SK-MEL-5 (cell line): Measurements from ENCODE around the gene HOPX. TPM values are rescaled to one million over a fixed set of nuclear protein-coding genes. Genes with fewer than 3 reads are reported as not detected.
"Not testable (repeated sequence)": the region's sequence is repeated elsewhere in the genome, so short reads cannot be mapped to it uniquely, and the experiment has no call there.

Experiments used
- DNase-seq: peaks from one replicate; pipeline ENCODE4 v3.0.0-alpha.2; 2016; ENCODE audit warnings: low read depth, low spot score
- in situ Hi-C: cut with HindIII; loops from 2 replicates; pipeline ENCODE4 v1.10.0; 2016; ENCODE audit warnings: low sequenced_read_pairs, high pct_unique_total_duplicates, low pct_unique_long_range_greater_than_20kb
- total RNA-seq: library from RNA; depleted of rRNA; stranded (reverse); fragments of >200 nt; shearing (Covaris generic); gene quantifications from 2 replicates; pipeline ENCODE4 v1.2.3, GENCODE V29; 2014; rRNA removed

Gene HOPX
- total RNA-seq, 1 experiment from 2014 or later: not detected

DNA sequence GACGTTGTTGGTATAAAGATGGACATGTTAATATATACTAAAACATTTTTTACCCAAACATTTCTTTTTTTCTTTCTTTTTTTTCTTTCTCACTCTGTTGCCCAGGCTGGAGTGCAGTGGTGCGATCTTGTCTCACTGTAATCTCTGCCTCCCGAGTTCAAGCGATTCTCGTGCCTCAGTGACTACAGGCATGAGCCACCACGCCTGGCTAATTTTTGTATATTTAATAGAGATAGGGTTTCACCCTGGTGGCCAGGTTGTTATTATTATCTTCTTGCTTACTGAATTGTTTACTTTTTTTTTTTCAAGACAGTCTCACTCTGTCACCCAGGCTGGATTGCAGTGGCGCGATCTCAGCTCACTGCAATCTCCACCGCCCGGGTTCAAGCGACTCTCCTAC is 68.8 kb downstream of the HOPX start:
- no peak for DNase-seq

DNA sequence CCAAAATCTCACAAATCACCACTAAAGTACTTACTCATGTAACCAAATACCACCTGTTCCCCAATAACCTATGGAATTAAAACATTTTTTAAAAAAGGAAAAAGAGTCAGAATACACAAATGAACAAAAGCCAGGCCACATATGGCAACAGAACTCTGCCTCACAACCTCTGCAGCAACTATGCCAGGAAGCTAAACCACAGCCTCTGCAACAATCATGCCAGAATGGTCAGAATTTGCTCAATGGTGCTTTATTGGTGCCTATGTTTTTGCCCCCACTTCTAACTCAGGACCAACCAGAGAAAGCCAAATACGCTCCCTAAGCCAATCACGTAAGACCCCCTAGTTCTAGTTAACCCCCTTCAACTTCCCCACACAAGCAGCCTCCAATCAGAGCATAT is 69.6 kb downstream of the HOPX start:
- no peak for DNase-seq
- in situ Hi-C loops: no loop called here

More for the DNA sequence above, 68.8 kb downstream of the HOPX start:
- in situ Hi-C loops: no loop called here

DNA sequence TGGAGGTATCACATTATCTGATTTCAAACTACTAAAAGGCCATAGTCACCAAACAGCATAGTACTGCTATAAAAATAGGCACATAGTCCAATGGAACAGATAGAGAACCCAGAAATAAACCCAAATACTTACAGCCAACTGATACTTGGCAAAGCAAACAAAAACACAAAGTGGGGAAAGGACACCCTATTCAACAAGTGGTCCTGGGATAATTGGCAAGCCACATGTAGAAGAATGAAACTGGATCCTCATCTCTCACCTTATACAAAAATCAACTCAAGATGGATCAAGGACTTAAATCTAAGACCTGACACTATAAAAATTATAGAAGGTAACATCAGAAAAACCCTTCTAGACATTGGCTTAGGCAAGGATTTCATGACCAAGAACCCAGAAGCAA is 70.9 kb downstream of the HOPX start:
- DNase-seq, in situ Hi-C loops: not testable (repeated sequence)

DNA sequence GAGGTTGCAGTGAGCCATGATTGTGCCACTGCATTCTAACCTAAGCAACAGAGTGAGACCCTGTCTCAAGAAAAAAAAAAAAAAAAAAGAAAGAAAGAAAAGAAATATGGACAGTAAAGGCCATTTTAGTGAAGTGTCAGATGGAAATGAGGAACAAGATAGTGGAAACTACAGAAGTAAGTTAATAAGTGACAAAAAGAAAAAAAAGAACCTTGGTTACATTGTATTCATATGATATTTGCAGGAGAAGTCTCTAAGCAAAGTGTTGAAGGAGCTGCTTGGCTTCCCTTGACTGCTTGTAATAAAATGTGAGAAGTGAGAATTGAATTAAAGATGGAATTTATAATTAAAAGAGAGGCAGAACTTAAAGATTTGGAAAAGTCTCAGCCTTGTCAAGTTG is 73.2 kb downstream of the HOPX start:
- in situ Hi-C loops: no loop called here
- no peak for DNase-seq

DNA sequence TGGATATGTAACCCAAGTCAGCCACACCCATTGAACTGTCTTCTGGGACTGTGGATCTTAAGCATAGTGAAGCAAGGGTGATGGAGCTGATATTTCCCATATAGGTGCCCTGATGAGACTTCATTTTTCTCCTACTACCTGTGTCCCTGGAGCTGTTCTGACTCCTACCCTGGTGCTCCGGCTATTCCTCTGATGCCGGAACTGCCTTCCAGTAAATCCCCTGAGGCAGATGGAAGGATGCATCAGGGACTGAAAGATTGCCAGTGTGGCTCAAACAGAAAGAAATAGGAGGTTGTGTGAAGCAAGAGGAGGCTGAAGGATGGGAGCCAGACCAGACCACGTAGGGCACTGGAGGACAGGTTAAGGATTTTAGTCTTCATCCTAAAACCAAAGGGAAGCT is 74.7 kb downstream of the HOPX start:
- no peak for DNase-seq
- in situ Hi-C loops: no loop called here

DNA sequence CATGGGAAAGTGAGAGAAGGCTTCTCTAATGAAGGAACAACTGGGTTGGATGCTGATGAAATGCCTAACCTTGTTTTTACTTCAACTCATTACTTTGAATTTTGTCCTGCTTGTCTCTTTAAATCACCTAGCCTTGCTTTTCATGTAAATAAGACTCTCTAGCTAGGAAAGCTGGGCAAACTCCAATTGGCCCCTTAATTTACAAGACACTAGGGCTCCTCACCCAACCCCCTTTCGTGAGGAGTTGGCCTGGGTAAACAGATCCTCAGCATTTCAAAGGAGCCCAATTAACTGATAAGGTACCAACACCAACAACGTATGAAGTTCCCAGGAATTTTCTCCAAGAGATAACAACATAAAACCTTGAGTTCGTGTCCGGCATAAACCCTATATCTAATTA is 75.6 kb downstream of the HOPX start:
- DNase-seq, in situ Hi-C loops: not testable (repeated sequence)

DNA sequence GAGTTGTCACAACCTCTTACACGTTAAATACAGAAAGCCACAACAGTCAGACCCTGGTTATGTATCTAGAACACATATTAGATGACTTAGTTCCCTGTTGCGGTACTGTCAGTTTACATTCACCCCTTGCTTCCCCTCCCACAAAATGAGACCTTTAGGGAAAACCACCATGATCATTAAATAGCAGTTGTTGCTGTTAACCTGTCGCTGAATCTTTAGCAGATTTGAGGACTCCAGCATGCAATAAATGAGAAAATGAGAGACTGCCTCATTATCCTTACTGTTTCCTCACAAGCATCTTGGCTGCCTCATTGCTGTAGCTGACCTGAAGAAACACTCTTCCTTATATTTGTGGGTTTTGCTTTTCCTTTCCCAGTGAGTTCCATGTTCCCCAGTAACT is 77.8 kb downstream of the HOPX start:
- no peak for DNase-seq
- in situ Hi-C loops: no loop called here

Other genes starting within 250 kb of the HOPX start
- gene PPAT, start 245.7 kb downstream of the HOPX start, total RNA-seq: 29.1 and 30.6 TPM in 2 replicates
- gene PAICS, start 245.0 kb downstream of the HOPX start, total RNA-seq: 86.4 and 87.2 TPM in 2 replicates
- 57.5 and 61.0 TPM in 2 replicates for gene SRP72, start 213.7 kb downstream of the HOPX start, total RNA-seq
- gene ARL9, start 175.5 kb downstream of the HOPX start, total RNA-seq: not detected in 2 replicates
- 0.37 and 0.90 TPM in 2 replicates for gene SPINK2, start 140.4 kb upstream of the HOPX start, total RNA-seq
- 22.3 and 28.0 TPM in 2 replicates for gene REST, start 226.6 kb upstream of the HOPX start, total RNA-seq